ENCODE measurements around the gene ALAS1.

Gene ALAS1

GRCh38 chr3:52230461-52230860 lies 32.5 kb downstream of the ALAS1 start:
- H3K4me1 ChIP-seq (ENCODE audit: control insufficient read depth, insufficient read depth, low read length), result no peaks in the 10 kb centered on the region
- H3K9me3 ChIP-seq (ENCODE audit: control insufficient read depth, insufficient read depth, low read depth, low read length), result no peaks in the 10 kb centered on the region
- no peak overlapping the region for H3K4me3 ChIP-seq (ENCODE audit: low read depth, low read length)
- TF ChIP-seq ZNF416 (tag by site-specific recombination; IDR thresholded peaks at IDR 0.05) (no peak), ZNF768 (tag by site-specific recombination; IDR thresholded peaks at IDR 0.05) (no peak), ZNF654 (tag by site-specific recombination; IDR thresholded peaks at IDR 0.05; ENCODE audit: low read depth) (no peak), SCRT1 (tag by site-specific recombination; IDR thresholded peaks at IDR 0.05; ENCODE audit: borderline replicate concordance) (no peak), CTCF (tag by site-specific recombination; IDR thresholded peaks at IDR 0.05) (no peak), ZNF274 (IDR thresholded peaks at IDR 0.05; ENCODE audit: low read length) (no peak), ZNF274 (tag by site-specific recombination; IDR thresholded peaks at IDR 0.05; ENCODE audit: borderline replicate concordance) (no peak), ZSCAN5A (tag by site-specific recombination; IDR thresholded peaks at IDR 0.05) (no peak), ZNF747 (tag by site-specific recombination; IDR thresholded peaks at IDR 0.05) (no peak), ZNF785 (tag by site-specific recombination; IDR thresholded peaks at IDR 0.05) (no peak), ZNF169 (tag by site-specific recombination; IDR thresholded peaks at IDR 0.05) (no peak)
- TF ChIP-seq, protein P1, sequence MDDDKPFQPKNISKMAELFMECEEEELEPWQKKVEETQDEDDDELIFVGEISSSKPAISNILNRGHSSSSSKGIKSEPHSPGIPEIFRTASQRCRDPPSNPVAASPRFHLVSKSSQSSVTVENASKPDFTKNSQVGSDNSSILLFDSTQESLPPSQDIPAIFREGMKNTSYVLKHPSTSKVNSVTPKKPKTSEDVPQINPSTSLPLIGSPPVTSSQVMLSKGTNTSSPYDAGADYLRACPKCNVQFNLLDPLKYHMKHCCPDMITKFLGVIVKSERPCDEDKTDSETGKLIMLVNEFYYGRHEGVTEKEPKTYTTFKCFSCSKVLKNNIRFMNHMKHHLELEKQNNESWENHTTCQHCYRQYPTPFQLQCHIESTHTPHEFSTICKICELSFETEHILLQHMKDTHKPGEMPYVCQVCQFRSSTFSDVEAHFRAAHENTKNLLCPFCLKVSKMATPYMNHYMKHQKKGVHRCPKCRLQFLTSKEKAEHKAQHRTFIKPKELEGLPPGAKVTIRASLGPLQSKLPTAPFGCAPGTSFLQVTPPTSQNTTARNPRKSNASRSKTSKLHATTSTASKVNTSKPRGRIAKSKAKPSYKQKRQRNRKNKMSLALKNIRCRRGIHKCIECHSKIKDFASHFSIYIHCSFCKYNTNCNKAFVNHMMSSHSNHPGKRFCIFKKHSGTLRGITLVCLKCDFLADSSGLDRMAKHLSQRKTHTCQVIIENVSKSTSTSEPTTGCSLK (tag by site-specific recombination; IDR thresholded peaks at IDR 0.05), result no peak
- no peak overlapping the region for H3K27ac ChIP-seq (ENCODE audit: extremely low read depth, low read depth, low read length)
- peaks cover 0 to 42% of the 10 kb centered on the region in 2 experiments; a peak in 1 of 3 replicates for H3K36me3 ChIP-seq (ENCODE audit: control insufficient read depth in 2 of 2, insufficient read depth in 1 of 2, low read length in 2 of 2)
- ChIA-PET POLR2A (no interaction called here), CTCF (interaction anchor here (0.6 to 3.4 kb wide), 10 partner anchors 10 to 218 kb away, joined by 3 to 44 read pairs (median 5); partner anchors contain the start of gene GLYCTK)

DNA sequence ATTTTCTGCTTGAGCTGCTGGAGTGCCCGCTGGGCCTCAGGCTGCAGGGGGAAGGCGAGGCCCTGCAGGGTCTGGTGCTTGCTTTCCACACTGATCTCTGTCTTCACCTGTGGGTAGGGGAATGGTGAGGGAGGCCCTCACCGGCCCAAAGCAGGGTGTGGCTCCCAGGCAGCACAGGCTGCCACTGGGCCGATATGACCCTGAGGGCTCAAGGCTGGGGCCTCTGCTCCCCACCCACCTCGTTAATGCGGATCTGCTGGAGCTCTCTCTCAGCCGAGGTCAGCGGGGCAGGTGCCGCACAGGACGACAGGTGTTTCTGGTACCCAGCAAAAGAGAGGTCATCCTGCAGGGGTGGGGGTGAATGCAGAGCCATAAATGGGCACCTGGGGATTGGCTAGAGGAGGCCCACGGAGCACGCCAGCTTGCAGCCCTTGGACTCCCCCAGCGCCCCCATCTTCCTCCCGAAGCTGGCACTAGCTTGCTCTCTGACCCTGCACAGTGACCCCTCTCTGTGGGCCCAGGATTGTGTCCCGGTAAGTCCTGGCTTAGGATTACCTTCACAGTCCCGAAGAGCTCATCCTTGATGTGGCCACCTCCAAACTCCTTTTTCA lies 33.0 kb downstream of the ALAS1 start:
- Histone ChIP-seq H3K27ac (ENCODE audit: extremely low read depth, low read depth, low read length) (no peak overlapping the region), H3K9me3 (ENCODE audit: control insufficient read depth, insufficient read depth, low read depth, low read length) (no peaks in the 10 kb centered on the region), H3K4me1 (ENCODE audit: control insufficient read depth, insufficient read depth, low read length) (no peaks in the 10 kb centered on the region), H3K4me3 (ENCODE audit: low read depth, low read length) (no peak overlapping the region), H3K36me3 (ENCODE audit: control insufficient read depth in 2 of 2, insufficient read depth in 1 of 2, low read length in 2 of 2) (peaks cover 0 to 44% of the 10 kb centered on the region in 2 experiments; a peak in 1 of 3 replicates)
- ChIA-PET CTCF (interaction anchor here (0.6 to 3.4 kb wide), 26 partner anchors 8 to 308 kb away, joined by 3 to 44 read pairs (median 3); partner anchors contain the start of genes GLYCTK and WDR82), POLR2A (interaction anchor here (1.0 kb wide), 1 partner anchor 10 kb away, joined by 3 read pairs; no protein-coding TSS in a partner anchor)
- TF ChIP-seq ZSCAN5A (tag by site-specific recombination; IDR thresholded peaks at IDR 0.05) (no peak), AEBP2 (tag by site-specific recombination; IDR thresholded peaks at IDR 0.05; ENCODE audit: borderline replicate concordance) (no peak), ZNF664 (tag by site-specific recombination; IDR thresholded peaks at IDR 0.05) (no peak), SP3 (tag by site-specific recombination; IDR thresholded peaks at IDR 0.05) (no peak), GFI1B (tag by site-specific recombination; IDR thresholded peaks at IDR 0.05) (no peak), ZNF747 (tag by site-specific recombination; IDR thresholded peaks at IDR 0.05) (no peak), ZNF639 (tag by site-specific recombination; IDR thresholded peaks at IDR 0.05) (no peak), ZNF514 (tag by site-specific recombination; IDR thresholded peaks at IDR 0.05) (no peak), ZNF521 (tag by site-specific recombination; IDR thresholded peaks at IDR 0.05) (no peak), ZNF23 (tag by site-specific recombination; IDR thresholded peaks at IDR 0.05; ENCODE audit: borderline replicate concordance) (no peak), RBAK (tag by site-specific recombination; IDR thresholded peaks at IDR 0.05) (no peak)
